IMR-90 (cell line): Measurements from ENCODE around the gene LGALSL. TPM values are rescaled to one million over a fixed set of nuclear protein-coding genes. Genes with fewer than 3 reads are reported as not detected.

Source experiments
- ATAC-seq: fragments of 200-7000 bp; cut with Tn5 transposase; 2 replicates; pipeline ENCODE4 v1.9.1; 2020; ENCODE audit warnings: low read depth, mild to moderate bottlenecking, moderate library complexity
- BruUV-seq: library from RNA; stranded (reverse); fragments of 400-500 nt; replicated peaks from 2 replicates; lab custom pipeline; 2021; lab: Mats Ljungman, UMichigan
- CTCF ChIA-PET: fragments of 300-600 bp; formaldehyde crosslinking; extraction: SDS; loops from one replicate; lab custom pipeline; 2021; ENCODE audit warnings: antibody characterized with exemption; lab: Yijun Ruan, JAX
- POLR2A ChIA-PET: fragments of 300-600 bp; sonication (Branson Sonifier 250); formaldehyde crosslinking; loops from one replicate; lab custom pipeline; 2022; ENCODE audit warnings: antibody characterized with exemption; ENCODE audit not compliant: unreplicated experiment; lab: Charles Lee
- DNase-seq: peaks from one replicate; pipeline ENCODE4 v3.0.0; 2013
- H2AFZ ChIP-seq: replicated peaks from 2 replicates; pipeline ENCODE3; 2013; ENCODE audit warnings: low read length, mild to moderate bottlenecking; ENCODE audit not compliant: poor library complexity
- H2AK5ac ChIP-seq: 2 replicates; pipeline ENCODE4 v1.6.1; 2013; ENCODE audit warnings: low read depth, low read length, inconsistent platforms
- H2AK9ac ChIP-seq: replicated peaks from 2 replicates; pipeline ENCODE3; 2013; ENCODE audit warnings: mild to moderate bottlenecking, low read depth, low read length, moderate library complexity; ENCODE audit not compliant: poor library complexity
- H2BK120ac ChIP-seq: 2 replicates; pipeline ENCODE4 v1.6.1; 2013; ENCODE audit warnings: low read depth, low read length, inconsistent platforms
- H2BK15ac ChIP-seq: 3 replicates; pipeline ENCODE4 v1.6.1; 2013; ENCODE audit warnings: low read depth, low read length, inconsistent platforms
- H2BK20ac ChIP-seq: 2 replicates; pipeline ENCODE4 v1.6.1; 2013; ENCODE audit warnings: low read depth, mild to moderate bottlenecking, inconsistent platforms, low read length, moderate library complexity
- H2BK5ac ChIP-seq: 2 replicates; pipeline ENCODE4 v1.6.1; 2013; ENCODE audit warnings: mild to moderate bottlenecking, low read depth, low read length, inconsistent platforms; ENCODE audit not compliant: poor library complexity, severe bottlenecking
- H3K14ac ChIP-seq: replicated peaks from 2 replicates; pipeline ENCODE4 v1.6.1; 2013; ENCODE audit warnings: low read depth, low read length, inconsistent platforms
- H3K18ac ChIP-seq: 2 replicates; pipeline ENCODE4 v1.6.1; 2013; ENCODE audit warnings: low read depth, low read length, control low read depth
- H3K23ac ChIP-seq: 2 replicates; pipeline ENCODE4 v1.6.1; 2013; ENCODE audit warnings: low read depth, low read length, inconsistent platforms
- H3K27ac ChIP-seq: 2 replicates; pipeline ENCODE4 v1.5.1; 2013; ENCODE audit warnings: mild to moderate bottlenecking, control low read depth, low read length; ENCODE audit not compliant: insufficient read depth
- H3K27me3 ChIP-seq: 2 replicates; pipeline ENCODE4 v1.6.1; 2013; ENCODE audit warnings: low read length; ENCODE audit not compliant: control insufficient read depth, insufficient read depth
- H3K36me3 ChIP-seq: 2 replicates; pipeline ENCODE4 v1.6.1; 2013; ENCODE audit warnings: low read length, mixed read lengths; ENCODE audit not compliant: control insufficient read depth, insufficient read depth
- H3K4ac ChIP-seq: 2 replicates; pipeline ENCODE4 v1.6.1; 2013; ENCODE audit warnings: low read depth, low read length, inconsistent platforms
- H3K4me1 ChIP-seq: 2 replicates; pipeline ENCODE4 v1.6.1; 2013; ENCODE audit warnings: low read length, mixed read lengths; ENCODE audit not compliant: control insufficient read depth, insufficient read depth
- H3K4me2 ChIP-seq: 2 replicates; pipeline ENCODE4 v1.6.1; 2013; ENCODE audit warnings: low read depth, mild to moderate bottlenecking, control low read depth, low read length, moderate library complexity
- H3K4me3 ChIP-seq: 2 replicates; pipeline ENCODE4 v1.5.1; 2013; ENCODE audit warnings: low read depth, mild to moderate bottlenecking, control low read depth, low read length, moderate library complexity; ENCODE audit not compliant: insufficient read depth
- H3K56ac ChIP-seq: 2 replicates; pipeline ENCODE4 v1.6.1; 2013; ENCODE audit warnings: low read length, inconsistent platforms; ENCODE audit not compliant: insufficient read depth; ENCODE audit errors: extremely low read depth
- H3K79me1 ChIP-seq, 2 experiments: 2 replicates each; pipeline ENCODE4 v1.6.1; 2013; ENCODE audit warnings: low read length in 2 of 2, inconsistent platforms in 1 of 2, low read depth in 1 of 2
- H3K9ac ChIP-seq: 2 replicates; pipeline ENCODE4 v1.6.1; 2013; ENCODE audit warnings: low read depth, low read length, control low read depth
- H3K9me1 ChIP-seq: 2 replicates; pipeline ENCODE4 v1.6.1; 2013; ENCODE audit warnings: low read length, inconsistent platforms; ENCODE audit not compliant: insufficient read depth
- H3K9me3 ChIP-seq: 2 replicates; pipeline ENCODE4 v1.6.1; 2013; ENCODE audit warnings: low read length; ENCODE audit not compliant: control insufficient read depth, insufficient read depth
- H4K20me1 ChIP-seq: 2 replicates; pipeline ENCODE4 v1.6.1; 2013; ENCODE audit warnings: low read length, inconsistent platforms; ENCODE audit not compliant: insufficient read depth
- H4K5ac ChIP-seq: 2 replicates; pipeline ENCODE4 v1.6.1; 2013; ENCODE audit warnings: mild to moderate bottlenecking, low read depth, low read length, control low read depth
- H4K8ac ChIP-seq, 2 experiments: 2 replicates each; pipeline ENCODE4 v1.6.1; 2013; ENCODE audit warnings: low read depth in 2 of 2, low read length in 2 of 2, control low read depth in 1 of 2, inconsistent platforms in 1 of 2
- H4K91ac ChIP-seq: 2 replicates; pipeline ENCODE4 v1.6.1; 2013; ENCODE audit warnings: low read depth, low read length, inconsistent platforms; ENCODE audit not compliant: insufficient read depth
- BHLHE40 ChIP-seq: fragments of 150-350 bp; IDR thresholded peaks from 2 replicates; pipeline ENCODE4 v1.6.1; 2016; ENCODE audit warnings: mild to moderate bottlenecking, low read depth, low read length
- CEBPB ChIP-seq: IDR thresholded peaks from 2 replicates; pipeline ENCODE4 v1.6.1; 2012; ENCODE audit warnings: low read depth, low read length, improper control_type of control experiment
- CHD1 ChIP-seq: IDR thresholded peaks from 2 replicates; pipeline ENCODE4 v1.6.1; 2012; ENCODE audit warnings: low read depth, low read length, improper control_type of control experiment
- ELK1 ChIP-seq: fragments of 150-350 bp; IDR thresholded peaks from 2 replicates; pipeline ENCODE4 v1.6.1; 2016; ENCODE audit warnings: low read depth, mild to moderate bottlenecking, low read length, moderate library complexity, borderline replicate concordance
- FOS ChIP-seq: fragments of 150-350 bp; IDR thresholded peaks from 2 replicates; pipeline ENCODE4 v1.6.1; 2016; ENCODE audit warnings: low read depth, low read length
- MAFK ChIP-seq: IDR thresholded peaks from 2 replicates; pipeline ENCODE4 v1.6.1; 2012; ENCODE audit warnings: low read depth, low read length, improper control_type of control experiment
- MXI1 ChIP-seq: IDR thresholded peaks from 2 replicates; pipeline ENCODE4 v1.6.1; 2012; ENCODE audit warnings: low read depth, mild to moderate bottlenecking, low read length, moderate library complexity, borderline replicate concordance
- NFE2L2 ChIP-seq: fragments of 150-350 bp; IDR thresholded peaks from 2 replicates; pipeline ENCODE4 v1.6.1; 2016; ENCODE audit warnings: low read depth, mild to moderate bottlenecking, low read length
- POLR2A ChIP-seq: IDR thresholded peaks from 2 replicates; pipeline ENCODE4 v1.6.1; 2012; ENCODE audit warnings: mild to moderate bottlenecking, low read depth, low read length
- RCOR1 ChIP-seq: IDR thresholded peaks from 2 replicates; pipeline ENCODE4 v1.6.1; 2012; ENCODE audit warnings: mild to moderate bottlenecking, low read length, improper control_type of control experiment; ENCODE audit not compliant: insufficient replicate concordance
- RFX5 ChIP-seq: IDR thresholded peaks from 2 replicates; pipeline ENCODE4 v1.8.0; 2012; ENCODE audit warnings: low read depth, mild to moderate bottlenecking, low read length, moderate library complexity
- SMC3 ChIP-seq: fragments of 150-350 bp; IDR thresholded peaks from 2 replicates; pipeline ENCODE4 v1.6.1; 2016; ENCODE audit warnings: low read depth, mild to moderate bottlenecking, antibody characterized with exemption, low read length, moderate library complexity
- WGBS, 2 experiments: methylation state at CpG; one replicate each; pipeline versions ENCODE4 v1.1.5 to v1.1.7; 2013; ENCODE audit warnings: missing lambda C conversion rate in 2 of 2; ENCODE audit not compliant: insufficient read length in 1 of 2; ENCODE audit errors: extremely low coverage in 2 of 2; 5-methylcytosine and 5-hydroxymethylcytosine counted together
- dilution Hi-C: fragments of 300-500 bp; cut with HindIII; formaldehyde crosslinking; loops from one replicate; pipeline ENCODE4 v1.14.3; 2018; ENCODE audit warnings: low sequenced_read_pairs; ENCODE audit not compliant: unreplicated experiment
- in situ Hi-C: fragments of 300-500 bp; cut with MboI; formaldehyde crosslinking; loops from 3 replicates; pipeline ENCODE4 v1.14.3; 2019; ENCODE audit warnings: low sequenced_read_pairs, inconsistent platforms, mixed read lengths
- intact Hi-C: fragments of 100-400 bp; cut with micrococcal nuclease; formaldehyde crosslinking; loops from 2 replicates; pipeline ENCODE4 v1.10.0; 2022
- polyA plus RNA-seq, 3 experiments: library from polyadenylated mRNA; depleted of rRNA; stranded (reverse); fragments of >200 nt; gene quantifications; 2 replicates each; pipeline ENCODE4 v1.2.3, GENCODE V29; 2012; ENCODE audit warnings: low replicate concordance in 1 of 3
- total RNA-seq: library from RNA; depleted of rRNA; stranded (reverse); fragments of >200 nt; gene quantifications from 2 replicates; pipeline ENCODE4 v1.2.3, GENCODE V29; 2012
- TF ChIP-seq, protein P1 (sequence below): conservative IDR thresholded peaks from 2 replicates; pipeline ENCODE4 v1.5.1; 2012; ENCODE audit warnings: mild to moderate bottlenecking, low read depth, low read length, improper control_type of control experiment
- TF ChIP-seq, protein P2 (sequence below): fragments of 150-350 bp; IDR thresholded peaks from 2 replicates; pipeline ENCODE4 v1.6.1; 2017; ENCODE audit warnings: mild to moderate bottlenecking, antibody characterized with exemption, low read length, low read depth

LGALSL gene
- total and polyA plus RNA-seq, 2 of the 4 experiments (the other 2 are of a cell fraction): 0.86 to 2.9 TPM

- H3K4me2 ChIP-seq: no peak overlapping the region
- no peak overlapping the region for H3K14ac ChIP-seq
- no peak overlapping the region for H2BK15ac ChIP-seq
- H3K18ac ChIP-seq: no peak overlapping the region
- BruUV-seq: no TSS peak
- WGBS, 2 experiments: no CpG with 5 or more reads among the region's 5 CpGs
- H2BK120ac ChIP-seq: no peak overlapping the region
- H3K79me1 ChIP-seq: no peaks in the 10 kb centered on the region
- ATAC-seq (no peak), DNase-seq (no peak)
- H4K91ac ChIP-seq: no peak overlapping the region
- no peaks in the 10 kb centered on the region for H3K36me3 ChIP-seq
- in situ Hi-C loops (no loop called here), intact Hi-C loops (no loop called here), dilution Hi-C loops (no loop called here)
- no peak overlapping the region for H3K27ac ChIP-seq
- H2AFZ ChIP-seq: no peak overlapping the region
- H3K9ac ChIP-seq: no peak overlapping the region
- H2AK9ac ChIP-seq: no peak overlapping the region
- no peak overlapping the region for H2BK5ac ChIP-seq
- TF ChIP-seq NFE2L2 (no peak), MAFK (no peak), FOS (no peak), CEBPB (no peak), POLR2A (no peak), MXI1 (no peak), BHLHE40 (no peak), RCOR1 (no peak), SMC3 (no peak), RFX5 (no peak), CHD1 (no peak), ELK1 (no peak)
- TF ChIP-seq, protein P1, sequence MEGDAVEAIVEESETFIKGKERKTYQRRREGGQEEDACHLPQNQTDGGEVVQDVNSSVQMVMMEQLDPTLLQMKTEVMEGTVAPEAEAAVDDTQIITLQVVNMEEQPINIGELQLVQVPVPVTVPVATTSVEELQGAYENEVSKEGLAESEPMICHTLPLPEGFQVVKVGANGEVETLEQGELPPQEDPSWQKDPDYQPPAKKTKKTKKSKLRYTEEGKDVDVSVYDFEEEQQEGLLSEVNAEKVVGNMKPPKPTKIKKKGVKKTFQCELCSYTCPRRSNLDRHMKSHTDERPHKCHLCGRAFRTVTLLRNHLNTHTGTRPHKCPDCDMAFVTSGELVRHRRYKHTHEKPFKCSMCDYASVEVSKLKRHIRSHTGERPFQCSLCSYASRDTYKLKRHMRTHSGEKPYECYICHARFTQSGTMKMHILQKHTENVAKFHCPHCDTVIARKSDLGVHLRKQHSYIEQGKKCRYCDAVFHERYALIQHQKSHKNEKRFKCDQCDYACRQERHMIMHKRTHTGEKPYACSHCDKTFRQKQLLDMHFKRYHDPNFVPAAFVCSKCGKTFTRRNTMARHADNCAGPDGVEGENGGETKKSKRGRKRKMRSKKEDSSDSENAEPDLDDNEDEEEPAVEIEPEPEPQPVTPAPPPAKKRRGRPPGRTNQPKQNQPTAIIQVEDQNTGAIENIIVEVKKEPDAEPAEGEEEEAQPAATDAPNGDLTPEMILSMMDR: no peak
- TF ChIP-seq, protein P2, sequence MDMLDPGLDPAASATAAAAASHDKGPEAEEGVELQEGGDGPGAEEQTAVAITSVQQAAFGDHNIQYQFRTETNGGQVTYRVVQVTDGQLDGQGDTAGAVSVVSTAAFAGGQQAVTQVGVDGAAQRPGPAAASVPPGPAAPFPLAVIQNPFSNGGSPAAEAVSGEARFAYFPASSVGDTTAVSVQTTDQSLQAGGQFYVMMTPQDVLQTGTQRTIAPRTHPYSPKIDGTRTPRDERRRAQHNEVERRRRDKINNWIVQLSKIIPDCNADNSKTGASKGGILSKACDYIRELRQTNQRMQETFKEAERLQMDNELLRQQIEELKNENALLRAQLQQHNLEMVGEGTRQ: no peak
- no peak overlapping the region for H3K56ac ChIP-seq
- no peak overlapping the region for H3K4me3 ChIP-seq
- no peak overlapping the region for H3K4ac ChIP-seq
- H3K4me1 ChIP-seq: no peaks in the 10 kb centered on the region
- H4K8ac ChIP-seq: no peak overlapping the region
- peaks cover 57% of the 10 kb centered on the region for H3K27me3 ChIP-seq
- H3K23ac ChIP-seq: no peak overlapping the region
- H4K20me1 ChIP-seq: no peaks in the 10 kb centered on the region
- H3K9me3 ChIP-seq: no peaks in the 10 kb centered on the region; the same call in 1 of the 2 replicates
- no peak overlapping the region for H2AK5ac ChIP-seq
- no peak overlapping the region for H2BK20ac ChIP-seq
- H4K5ac ChIP-seq: no peak overlapping the region
- no peaks in the 10 kb centered on the region for H3K9me1 ChIP-seq
- ChIA-PET POLR2A (no interaction called here), CTCF (interaction anchor here (0.7 to 2.3 kb wide), 2 partner anchors 9 to 151 kb away, joined by 3 to 6 read pairs; no protein-coding TSS in a partner anchor)
Observed at GRCh38 chr2:64481665-64482064, 27.7 kb downstream of the LGALSL start.
